ENCODE results near the gene HIC1.

Gene HIC1

DNA sequence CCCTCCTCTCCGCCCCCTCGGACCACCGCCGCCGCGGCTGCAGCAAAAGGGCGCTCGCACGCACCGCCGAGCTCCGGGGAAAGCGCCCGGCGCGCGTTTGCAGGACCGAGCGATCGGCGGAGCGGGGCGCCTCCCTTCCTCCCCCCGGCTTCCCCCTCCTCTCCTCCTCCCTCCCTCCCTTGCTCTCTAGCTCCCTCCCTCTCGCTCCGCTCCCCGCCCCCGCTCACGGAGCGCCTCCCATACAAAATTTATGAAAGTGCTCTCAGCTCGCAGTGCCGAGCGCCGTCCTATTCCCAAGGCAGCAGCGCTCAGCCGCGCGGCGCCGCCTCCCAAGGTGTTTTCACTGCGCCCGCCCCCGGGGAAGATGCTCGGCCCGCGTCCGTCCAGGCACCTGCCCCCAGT lies 29.7 kb upstream of the HIC1 start, which contains the start of gene RTN4RL1:
Gene RTN4RL1, minus strand, starts transcription at position 115 of the 402 bp plus-strand sequence. CDS start 469 bp downstream, outside the sequence.
- DNase-seq, result peak in 1 of 2 donors; percentile 38

DNA sequence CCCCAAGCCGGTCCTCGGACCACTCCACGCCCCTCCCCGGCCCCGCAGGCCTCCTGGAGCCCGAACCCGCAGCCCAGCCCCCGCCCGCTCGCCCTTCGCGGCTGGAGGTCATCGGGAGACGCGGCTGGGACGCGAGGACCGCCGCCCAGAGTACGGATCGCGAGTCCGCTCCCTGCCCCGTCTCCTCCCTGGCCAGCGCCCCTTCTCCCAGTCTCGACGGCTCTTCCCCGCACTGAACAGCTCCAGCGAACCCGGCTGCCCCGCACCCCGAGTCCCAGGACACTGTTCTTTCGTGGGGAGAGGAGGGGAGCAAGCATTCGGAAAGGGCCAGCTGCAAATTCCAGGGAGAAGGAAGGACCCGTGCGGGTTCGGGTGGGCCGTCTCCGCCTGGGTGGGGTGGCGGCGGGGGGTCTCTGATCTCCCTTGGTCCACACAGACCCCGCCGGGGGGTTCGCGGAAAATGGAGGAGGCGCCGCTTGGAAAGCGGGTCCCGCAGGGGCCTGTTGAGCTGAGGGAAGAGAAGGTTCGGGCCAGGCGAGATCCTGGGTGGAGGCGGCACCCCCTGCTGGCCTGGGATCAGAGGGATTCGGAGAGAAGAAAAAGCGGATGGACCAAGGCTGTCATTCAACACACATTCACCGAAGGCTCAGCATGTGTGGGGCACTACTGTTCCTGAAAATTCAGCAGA lies 29.1 kb upstream of the HIC1 start:
- DNase-seq, result peak; percentile 41 to 64

DNA sequence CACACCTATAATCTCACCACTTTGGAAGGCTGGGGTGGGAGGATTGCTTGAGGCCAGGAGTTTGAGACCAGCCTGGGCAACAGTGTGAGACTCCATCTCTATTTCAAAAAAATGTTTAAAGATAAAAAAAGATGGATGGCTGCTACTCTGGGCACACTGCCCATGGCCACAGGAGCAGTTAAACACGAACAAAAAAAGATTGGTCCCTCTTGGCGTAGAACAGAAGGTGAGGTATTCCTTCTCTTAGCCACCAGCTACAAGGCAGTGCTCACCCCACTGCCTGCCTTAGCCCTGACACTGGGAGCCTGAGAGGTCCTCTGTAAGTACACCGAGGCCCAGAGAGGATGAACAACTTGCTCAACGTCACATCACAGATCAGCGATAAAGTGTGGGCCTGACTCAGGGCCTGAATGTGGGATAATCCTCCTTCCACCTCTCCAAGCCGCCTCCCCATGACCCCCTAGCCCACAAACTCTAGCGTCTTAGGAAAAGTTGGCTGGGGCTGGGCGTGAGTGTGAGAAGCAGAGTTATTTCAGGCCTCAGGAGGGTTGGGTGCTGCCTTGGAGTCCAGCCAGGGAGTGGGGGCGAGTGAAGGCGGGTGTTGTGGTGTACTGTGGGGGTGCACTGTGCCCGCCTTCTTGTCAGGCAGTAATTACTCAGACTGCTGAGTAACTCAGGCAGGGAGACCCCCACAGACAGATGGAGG lies 27.2 kb upstream of the HIC1 start:
- no peak for DNase-seq

DNA sequence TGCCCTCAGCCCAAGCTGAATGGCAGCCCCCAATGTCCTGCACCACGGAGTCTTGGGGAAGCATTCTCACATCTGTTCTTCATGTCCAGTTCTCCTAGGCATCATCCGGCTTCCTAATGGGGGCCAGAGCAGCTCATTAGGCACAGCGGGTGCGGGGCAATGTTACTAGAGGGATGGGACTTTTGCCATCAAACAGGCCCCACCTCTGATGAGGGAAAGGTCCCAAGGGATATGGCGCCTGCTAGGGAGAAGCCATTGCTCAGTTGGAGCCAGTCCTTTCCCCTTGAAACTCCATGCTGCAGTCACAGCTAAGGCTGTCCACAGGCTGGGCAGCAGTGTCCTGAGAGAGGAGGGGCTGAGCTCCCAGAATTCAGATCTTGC lies 26.7 kb upstream of the HIC1 start:
- no peak for DNase-seq

DNA sequence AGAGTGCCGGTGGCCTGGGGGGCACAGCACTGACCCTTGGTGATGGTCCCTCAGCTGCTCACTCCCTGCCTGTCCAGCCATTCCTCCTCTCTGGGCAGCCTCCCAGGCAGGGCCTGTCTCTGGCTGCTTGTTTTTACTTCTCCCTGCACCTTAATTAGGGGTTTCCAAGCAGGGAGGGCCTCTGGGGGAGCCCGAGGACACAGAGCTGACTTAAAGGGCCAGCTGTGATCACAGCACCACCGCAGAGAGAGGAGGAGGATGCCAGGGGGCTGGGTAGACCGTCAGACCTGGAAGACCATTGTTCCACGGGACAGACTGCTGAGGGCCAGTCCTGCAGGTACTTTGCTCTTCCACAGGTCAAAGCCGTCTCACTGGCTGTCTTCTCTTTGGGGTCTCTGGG lies 26.2 kb upstream of the HIC1 start:
- no peak for DNase-seq

DNA sequence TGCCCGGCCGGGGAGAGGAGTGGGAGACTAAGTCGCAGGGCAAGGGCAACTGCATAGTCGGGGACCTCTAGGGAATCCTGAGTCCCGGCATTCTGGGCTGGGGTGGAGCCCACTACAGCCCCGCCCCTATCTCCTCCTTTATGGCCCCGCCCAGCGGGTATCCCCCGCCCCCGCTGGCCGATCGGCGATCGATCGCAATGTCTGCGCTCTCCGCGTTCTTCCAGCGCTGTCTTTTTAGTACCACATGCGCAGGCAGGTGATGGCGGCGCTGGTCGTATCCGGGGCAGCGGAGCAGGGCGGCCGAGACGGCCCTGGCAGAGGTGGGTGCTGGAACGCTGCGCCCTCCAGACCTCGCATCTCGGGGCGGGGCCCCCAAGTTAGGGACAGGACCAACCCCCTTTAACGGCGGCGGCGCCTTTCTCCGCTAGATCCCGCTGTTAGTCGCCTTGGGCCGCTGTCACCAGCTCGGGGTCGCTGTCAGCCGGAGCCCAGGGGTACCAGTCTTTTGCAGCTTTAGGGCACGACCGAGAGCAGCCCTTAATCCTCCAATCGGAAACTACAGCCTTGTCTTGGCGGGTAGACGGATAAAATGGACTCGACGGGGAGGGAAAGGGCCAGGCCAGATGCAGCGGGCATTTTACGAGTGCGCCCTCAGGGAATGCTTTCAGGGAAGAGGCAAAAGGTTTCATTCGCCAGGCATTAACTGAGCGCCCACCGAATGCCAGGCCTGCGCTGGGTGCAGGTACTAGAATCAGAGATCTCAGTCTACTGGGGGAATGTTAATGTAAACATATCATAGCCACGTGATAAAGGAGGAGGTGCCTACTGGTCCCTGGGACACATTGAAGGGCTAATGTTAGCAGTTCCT lies 24.8 kb upstream of the HIC1 start, which contains the start of gene DPH1:
Gene DPH1, plus strand, starts transcription at position 243 of the 868 bp plus-strand sequence. Its CDS starts 17 bp downstream, at position 260.
- peak; percentile 90 to 91 for DNase-seq

DNA sequence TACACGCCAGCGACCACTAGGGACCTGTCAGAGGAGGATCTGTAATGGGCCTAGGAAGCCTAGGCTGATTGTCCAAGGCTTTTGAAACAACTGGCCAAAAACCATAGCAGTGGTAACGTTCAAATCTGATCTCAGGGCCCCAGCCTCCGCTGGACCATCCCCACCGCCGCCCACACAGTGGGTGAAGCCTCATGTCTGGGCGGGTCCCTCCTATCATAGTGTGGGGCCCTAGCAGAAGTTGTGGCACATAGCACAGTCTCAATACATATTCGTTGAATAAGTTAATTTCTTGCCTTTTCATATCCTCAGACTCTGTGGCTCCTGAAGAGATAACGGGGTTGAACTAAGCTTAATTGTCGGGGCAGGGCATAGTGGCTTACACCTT lies 24.1 kb upstream of the HIC1 start:
- DNase-seq, result no peak

DNA sequence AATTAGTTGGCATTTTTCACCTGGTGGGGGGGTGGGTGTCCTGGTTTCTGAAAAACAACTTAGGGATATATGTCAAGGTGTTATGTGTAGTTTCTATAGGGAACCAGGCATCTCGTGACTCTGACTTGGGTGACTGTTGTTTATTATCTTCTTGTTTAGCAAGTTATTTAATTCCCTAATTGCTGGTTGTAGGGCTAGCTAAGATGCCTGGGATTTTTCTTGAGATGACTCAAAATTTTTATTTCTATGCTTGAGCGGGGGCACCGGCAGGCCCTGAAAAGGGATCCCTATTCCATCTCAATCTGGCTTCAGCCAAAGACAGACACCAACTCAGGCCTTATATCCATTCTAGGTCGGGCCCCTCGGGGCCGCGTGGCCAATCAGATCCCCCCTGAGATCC lies 21.8 kb upstream of the HIC1 start:
- DNase-seq, result no peak

DNA sequence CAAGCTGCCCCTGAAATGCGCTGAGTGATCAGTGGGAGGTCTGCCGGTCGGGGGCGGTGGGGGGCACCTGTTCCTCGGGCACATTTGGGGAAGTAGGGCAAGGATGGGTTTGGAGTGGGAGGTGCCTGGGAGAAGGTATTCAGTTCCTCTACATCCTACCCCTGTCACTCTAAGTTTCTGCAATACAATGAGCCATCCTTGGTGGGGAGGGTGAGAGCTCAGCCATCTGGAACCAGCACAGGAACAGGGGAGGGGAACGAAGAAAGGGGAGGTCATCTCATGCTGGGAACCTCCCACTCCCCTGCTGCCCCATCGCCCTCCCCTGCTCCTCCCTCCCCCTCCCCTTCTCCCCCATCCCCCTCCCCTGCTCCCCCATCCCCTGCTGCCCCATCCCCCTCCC lies 20.7 kb upstream of the HIC1 start:
- DNase-seq, result no peak

DNA sequence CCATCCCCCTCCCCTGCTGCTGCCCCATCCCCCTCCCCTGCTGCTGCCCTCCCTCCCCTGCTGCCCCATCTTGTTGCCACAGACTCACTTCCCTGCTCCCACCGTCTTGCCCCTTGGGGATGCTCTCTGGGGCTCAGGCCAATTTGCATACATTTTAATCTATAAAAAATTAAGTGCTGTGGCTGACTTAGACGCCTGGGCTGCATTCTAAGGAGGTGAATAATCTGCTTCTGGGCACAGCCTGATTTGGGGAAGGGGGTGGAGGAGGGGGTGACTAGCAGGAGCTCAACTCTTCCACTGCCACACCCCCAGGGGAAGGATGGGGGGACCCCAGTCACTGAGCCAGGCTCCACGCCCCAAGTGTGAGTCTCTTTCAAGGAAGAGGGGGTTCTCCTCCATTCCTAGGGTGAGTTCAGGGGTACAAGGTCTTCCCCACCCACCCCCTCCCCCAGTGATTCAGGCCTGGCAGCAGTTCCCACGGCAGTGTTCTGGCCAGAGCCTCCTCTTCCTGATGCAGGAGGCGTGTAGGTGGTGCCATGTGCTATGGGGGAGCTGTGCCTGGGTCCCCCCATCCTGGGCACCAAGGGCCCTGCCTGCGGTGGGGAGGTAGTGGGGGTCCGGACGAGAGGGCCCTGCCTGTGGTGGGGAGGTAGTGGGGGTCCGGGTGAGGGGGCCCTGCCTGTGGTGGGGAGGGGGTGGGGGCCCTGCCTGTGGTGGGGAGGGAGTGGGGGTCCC lies 19.9 kb upstream of the HIC1 start:
- DNase-seq, result no peak

DNA sequence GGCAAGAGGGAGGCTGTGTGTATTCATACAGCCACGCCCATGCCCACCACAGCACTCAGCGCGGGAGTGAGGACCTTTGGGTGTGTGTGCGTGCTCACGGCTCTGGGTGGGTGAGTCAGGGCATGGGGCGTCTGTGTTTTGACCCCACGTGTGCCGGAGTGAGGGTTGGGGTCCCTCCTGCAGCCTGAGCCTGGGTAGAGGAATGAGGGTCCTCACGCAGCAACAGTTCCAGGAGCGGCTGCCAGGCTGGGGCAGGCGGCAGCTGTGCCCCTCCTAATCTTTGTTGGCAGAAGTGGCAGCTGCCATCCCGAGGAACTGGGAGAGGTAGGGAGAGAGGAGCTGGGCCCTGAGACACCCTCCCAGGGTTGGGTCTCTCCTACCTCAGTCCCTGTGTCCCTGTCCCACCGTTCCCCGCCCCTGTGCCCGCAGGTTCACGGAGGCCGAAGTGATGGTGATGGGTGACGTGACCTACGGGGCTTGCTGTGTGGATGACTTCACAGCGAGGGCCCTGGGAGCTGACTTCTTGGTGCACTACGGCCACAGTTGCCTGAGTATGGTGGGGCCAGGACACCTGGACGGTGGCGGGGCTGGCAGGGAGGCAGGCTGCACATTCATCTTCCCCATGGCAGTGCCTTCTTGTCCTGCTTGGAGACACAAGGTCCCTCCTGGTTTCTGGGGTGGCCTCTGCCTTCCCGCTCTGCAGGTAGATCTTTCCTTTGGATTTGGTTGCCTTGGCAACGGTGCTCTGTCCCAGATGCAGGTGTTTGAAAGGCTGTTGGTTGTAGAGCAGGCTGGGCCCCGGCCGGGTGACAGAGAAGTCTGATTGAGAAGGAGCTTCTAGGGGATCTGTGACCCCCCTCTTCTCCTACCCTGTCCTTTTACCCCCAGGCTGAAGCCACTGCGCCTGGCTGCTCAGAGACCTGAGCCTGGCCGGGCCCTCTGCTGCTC lies 19.1 kb upstream of the HIC1 start:
- no peak for DNase-seq

DNA sequence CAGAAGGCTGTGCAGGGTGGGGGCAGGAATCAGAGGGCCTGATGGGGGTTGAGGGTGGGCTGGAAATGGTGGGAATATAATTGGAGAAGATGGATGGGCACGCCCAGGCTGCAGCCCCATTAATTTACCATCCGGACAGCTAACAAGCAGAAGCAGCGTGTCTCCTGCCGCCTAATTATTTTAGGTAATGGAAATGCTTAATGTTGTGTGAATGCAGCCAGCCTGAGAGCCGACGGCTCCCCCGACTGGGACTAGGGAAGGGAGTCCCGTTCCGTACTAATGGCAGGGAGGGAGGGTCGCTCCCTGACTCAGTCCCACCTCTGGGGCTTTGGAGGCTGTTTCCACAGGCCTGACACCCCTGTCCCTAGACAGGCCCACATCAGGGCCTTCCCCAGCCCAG lies 17.7 kb upstream of the HIC1 start:
- DNase-seq, result no peak

DNA sequence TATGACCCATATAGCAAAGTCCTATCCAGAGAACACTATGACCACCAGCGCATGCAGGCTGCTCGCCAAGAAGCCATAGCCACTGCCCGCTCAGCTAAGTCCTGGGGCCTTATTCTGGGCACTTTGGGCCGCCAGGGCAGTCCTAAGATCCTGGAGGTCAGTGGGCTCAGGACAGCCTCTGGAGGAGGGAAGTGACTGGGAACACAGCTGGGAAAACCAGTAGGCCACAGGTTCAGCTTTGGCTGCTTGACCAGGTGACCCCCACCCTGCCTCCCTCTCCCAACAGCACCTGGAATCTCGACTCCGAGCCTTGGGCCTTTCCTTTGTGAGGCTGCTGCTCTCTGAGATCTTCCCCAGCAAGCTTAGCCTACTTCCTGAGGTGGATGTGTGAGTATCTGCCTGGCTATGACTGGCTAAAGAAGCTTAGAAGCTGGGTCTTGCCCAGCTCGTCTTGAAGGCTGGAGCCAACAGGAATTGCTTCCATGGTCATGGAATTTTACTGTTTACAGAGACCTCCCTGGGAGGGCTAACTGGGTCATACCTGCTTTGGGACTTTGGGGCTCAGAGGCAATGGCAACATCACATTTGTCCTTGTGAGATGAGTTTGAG lies 14.6 kb upstream of the HIC1 start:
- DNase-seq, result no peak

DNA sequence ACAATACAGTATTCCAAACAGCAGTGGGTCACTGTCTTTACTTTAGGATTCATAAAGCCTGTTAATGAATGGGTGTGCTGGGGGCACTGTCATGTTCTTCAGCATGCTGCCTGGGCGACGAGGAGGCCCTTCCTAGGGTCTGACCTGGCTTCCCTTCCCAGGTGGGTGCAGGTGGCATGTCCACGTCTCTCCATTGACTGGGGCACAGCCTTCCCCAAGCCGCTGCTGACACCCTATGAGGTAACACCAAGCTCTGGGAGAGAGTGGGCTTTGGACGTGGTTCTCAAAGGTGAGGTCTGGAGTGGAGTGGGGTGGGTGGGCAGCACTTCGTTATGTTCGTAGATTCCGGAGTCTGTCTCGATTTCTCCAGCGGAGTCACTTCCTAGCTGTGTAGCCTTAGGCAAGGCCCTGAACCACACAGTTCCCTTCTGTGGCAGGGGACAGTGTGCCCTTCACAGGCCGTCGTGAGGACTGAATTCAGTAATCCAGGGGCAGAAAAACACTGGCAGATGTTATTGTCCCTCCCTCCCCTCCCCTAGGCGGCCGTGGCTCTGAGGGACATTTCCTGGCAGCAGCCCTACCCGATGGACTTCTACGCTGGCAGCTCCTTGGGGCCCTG lies 13.9 kb upstream of the HIC1 start:
- peak in 1 of 2 donors; percentile 31 for DNase-seq

DNA sequence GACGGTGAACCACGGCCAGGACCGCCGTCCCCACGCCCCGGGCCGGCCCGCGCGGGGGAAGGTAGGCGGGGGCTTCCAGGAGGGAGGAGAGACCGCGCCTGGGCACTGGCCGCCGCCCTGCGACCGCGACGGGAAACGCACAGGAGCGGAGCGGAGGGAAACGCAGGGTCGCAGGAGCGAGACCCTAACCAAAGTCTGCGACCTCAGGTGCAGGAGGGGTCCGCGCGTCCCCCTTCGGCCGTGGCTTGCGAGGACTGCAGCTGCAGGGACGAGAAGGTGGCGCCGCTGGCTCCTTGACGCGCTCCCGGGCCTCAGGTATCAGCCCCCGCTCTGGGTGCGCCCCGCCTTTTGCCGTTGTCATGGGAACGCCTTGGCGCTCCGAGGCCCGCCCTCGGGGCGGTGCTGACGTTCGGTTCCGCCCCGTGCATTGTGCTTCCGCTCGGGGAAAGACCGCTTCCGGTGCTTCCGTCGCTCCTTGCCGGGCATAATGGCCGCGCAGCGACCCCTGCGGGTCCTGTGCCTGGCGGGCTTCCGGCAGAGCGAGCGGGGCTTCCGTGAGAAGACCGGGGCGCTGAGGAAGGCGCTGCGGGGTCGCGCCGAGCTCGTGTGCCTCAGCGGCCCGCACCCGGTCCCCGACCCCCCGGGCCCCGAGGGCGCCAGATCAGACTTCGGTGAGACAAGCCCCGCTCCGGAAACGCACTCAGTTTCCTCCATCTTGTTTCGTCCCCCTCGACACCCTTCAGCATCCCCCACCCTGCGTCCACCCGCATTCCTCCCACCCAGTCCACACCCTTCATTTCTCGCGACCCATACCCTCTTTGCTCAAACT lies 13.1 kb upstream of the HIC1 start, which contains the start of gene OVCA2:
Gene OVCA2, plus strand, starts transcription at position 462 of the 829 bp plus-strand sequence. Its CDS starts 26 bp downstream, at position 488.
- DNase-seq, result peak; percentile 91 to 96

DNA sequence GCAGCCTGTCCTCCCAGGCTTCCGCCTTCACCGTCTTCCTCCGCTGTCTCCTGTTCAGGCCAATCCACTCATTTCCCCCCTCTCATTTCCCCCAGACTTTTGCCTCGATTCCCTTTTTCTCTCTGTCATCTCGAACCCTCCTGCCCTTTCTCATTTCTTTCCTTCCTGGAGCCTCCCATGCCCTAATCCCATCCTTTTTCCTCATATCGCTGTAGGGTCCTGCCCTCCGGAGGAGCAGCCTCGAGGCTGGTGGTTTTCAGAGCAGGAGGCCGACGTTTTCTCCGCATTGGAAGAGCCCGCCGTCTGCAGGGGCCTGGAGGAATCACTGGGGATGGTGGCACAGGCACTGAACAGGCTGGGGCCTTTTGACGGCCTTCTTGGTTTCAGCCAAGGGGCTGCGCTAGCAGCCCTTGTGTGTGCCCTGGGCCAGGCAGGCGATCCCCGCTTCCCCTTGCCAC lies 12.5 kb upstream of the HIC1 start:
- no peak for DNase-seq

DNA sequence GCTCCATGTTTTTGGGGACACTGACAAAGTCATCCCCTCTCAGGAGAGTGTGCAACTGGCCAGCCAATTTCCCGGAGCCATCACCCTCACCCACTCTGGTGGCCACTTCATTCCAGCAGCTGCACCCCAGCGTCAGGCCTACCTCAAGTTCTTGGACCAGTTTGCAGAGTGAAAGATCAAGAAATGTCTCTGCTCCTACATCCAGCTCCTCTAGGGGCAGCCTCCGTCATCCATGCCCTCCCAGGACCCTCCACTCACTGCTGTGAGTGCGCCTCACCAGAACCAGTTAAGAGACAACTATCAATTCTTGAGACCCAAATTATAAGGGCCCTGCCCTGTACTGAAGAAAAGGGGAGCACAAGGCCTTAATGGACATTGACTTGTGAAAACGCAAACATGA lies 12.0 kb upstream of the HIC1 start:
- DNase-seq, result no peak

DNA sequence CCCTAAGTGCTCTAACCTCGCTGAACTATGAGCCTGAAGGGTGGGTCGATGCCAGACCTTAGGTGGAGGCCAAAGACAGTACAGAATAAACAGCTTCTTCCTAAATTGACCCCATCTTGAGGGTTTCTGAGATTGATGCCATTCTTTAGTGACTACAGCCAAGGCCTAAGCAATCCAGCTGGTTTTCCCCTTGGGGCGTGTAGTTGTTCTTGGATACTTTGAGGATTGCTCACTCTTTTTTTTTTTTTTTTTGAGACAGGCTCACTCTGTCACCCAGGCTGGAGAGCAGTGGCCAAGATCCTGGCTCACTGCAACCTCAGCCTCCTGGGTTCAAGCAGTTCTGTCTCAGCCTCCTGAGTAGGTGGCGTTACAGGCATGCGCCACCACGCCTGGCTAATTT lies 11.1 kb upstream of the HIC1 start:
- DNase-seq, result no peak

DNA sequence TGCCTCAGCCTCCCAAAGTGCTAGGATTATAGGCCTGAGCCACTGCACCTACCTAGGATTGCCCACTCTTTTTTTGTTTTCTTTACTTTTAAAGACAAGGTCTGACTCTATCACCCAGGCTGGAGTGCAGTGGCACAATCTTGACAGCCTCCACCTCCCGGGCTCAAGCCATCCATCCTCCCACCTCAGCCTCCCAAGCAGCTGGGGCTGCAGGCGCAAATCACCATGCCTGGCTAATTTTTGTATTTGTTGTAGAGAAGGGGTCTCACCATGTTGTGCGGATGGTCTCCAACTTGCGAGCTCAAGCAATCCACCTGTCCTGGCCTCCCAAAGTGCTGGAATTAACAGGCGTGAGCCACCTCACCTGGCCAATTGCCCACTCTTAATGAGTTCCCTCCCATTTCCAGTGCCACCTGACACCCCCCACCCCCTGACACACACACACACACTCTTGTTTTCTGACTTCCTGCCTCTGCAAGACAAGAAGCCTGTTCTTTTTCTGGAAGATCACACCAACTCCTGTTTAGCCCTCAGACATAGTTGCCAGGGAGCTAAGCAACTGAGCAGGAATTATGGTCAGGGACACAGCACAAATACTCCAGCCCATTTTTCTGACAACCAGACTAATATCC lies 10.5 kb upstream of the HIC1 start:
- DNase-seq, result no peak

All from inflammatory macrophage (primary cell).